Measurements from ENCODE around the gene ARHGAP30. TPM values are rescaled to one million over a fixed set of nuclear protein-coding genes. Genes with fewer than 3 reads are reported as not detected.
"Not testable (repeated sequence)": the region's sequence is repeated elsewhere in the genome, so short reads cannot be mapped to it uniquely, and the experiment has no call there.

ARHGAP30 gene
- total RNA-seq, 1 donor from 2014 or later, result not detected

DNA sequence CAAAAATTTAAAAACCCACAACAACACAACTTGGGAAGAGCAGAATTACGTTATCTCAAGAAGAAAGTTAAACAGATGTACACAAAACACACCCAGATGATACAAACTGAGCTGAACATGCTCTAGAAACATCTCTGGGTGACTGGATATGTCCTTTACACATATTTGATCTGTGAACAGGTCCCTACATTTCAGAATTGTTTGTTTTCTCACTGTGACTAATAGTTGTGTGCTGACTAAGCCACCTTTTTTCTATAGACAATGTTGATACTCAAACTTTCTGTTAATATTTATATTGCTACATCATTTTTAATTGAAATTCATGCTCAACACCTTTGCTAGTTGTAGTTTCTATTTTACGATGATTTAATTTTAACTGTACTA is 47.7 kb downstream of the ARHGAP30 start:
- H3K4me3 Mint-ChIP-seq (ENCODE audit: unreplicated experiment), result peak overlapping the region; percentile 89
- H3K27ac Mint-ChIP-seq (ENCODE audit: unreplicated experiment), result no peak overlapping the region
- H3K36me3 Mint-ChIP-seq (ENCODE audit: unreplicated experiment), result peaks cover 2% of the 10 kb centered on the region
- no peak for TF ChIP-seq CTCF (IDR thresholded peaks at IDR 0.05; ENCODE audit: partially characterized antibody, unreplicated experiment)
- H3K4me1 Mint-ChIP-seq (ENCODE audit: low read depth, unreplicated experiment), result peaks cover 3% of the 10 kb centered on the region
- no peak for DNase-seq
- no peaks in the 10 kb centered on the region for H3K27me3 Mint-ChIP-seq (ENCODE audit: unreplicated experiment)
- H3K9me3 Mint-ChIP-seq (ENCODE audit: unreplicated experiment), result peaks cover 1% of the 10 kb centered on the region

DNA sequence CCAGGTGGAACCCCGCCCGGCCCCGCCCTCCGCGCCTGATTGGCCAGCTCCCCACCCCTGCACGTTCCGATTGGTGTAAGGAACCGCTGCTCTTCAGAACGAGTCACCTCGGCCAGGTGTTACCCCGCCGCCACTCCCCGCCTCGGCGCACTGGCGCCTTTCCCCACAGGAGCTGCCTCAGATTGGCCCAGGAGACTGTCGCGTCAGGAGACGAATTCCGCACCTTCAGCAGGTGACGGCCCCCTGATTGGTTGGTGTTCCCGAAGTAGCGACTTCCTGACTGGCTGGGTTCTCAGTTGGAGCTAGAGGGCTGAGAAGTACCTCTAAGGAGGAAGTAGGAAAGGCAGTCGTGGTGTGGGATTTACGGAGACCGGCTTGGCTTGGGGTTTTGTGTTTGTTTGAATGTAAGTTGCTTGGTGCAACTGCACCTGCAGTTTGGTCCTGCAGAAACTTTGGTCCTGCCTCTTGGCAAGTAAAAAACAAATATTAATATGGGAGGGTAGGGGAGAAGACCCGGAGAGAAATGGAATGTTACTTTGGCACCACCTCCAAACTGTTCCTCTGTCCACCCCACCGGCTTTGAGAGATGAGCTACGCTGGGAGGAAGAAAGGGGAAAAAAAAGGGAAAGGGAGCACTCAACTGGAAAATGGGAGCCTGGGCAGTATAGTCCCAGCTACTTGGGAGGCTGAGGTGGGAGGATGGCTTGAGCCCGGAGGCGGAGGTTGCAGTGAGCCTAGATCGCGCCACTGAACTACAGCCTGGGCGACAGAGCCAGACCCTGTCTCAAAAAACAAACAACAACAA is 48.3 kb downstream of the ARHGAP30 start:
- DNase-seq, result peak; percentile 79
- Mint-ChIP-seq H3K4me1 (ENCODE audit: low read depth, unreplicated experiment) (peaks cover 5% of the 10 kb centered on the region), H3K9me3 (ENCODE audit: unreplicated experiment) (peaks cover 1% of the 10 kb centered on the region), H3K27me3 (ENCODE audit: unreplicated experiment) (no peaks in the 10 kb centered on the region), H3K4me3 (ENCODE audit: unreplicated experiment) (peak overlapping the region; percentile 89), H3K27ac (ENCODE audit: unreplicated experiment) (peak overlapping the region; percentile 56), H3K36me3 (ENCODE audit: unreplicated experiment) (no peaks in the 10 kb centered on the region)
- no peak for TF ChIP-seq CTCF (IDR thresholded peaks at IDR 0.05; ENCODE audit: partially characterized antibody, unreplicated experiment)

DNA sequence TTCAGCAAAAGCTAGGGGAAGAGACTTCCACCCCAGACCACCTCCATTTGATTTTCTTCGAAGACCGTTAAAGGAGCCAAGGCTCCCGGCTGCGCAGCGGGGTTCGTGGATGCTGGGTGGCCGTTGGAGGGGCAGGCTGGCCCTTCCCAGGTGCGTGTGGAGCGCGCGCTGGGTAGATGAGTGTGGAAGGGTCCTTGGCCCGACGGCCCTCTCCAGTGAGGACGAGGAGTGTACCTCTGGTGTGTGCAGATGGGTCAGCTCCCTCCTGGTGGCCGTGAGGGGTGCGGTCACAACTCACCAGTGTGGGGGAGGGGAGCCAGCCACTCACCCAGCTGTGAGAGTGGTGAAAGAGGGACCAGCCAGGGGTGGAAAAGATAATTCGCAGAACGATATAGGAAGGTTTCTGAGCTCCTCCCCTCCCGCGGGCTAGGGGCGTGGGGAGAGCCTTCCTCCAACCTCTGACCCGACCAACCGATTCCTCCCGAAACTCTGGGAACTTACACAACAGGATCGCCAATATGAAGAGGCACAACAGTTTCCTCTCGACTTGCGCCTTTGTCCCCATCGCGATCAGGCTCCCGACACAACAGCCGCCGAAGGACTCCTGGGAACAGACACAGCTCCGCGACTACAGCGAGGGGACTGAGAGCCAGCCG is 49.1 kb downstream of the ARHGAP30 start, which contains the start of gene F11R:
Gene F11R, minus strand, starts transcription at position 644 of the 656 bp plus-strand sequence. Its CDS starts 79 bp downstream, at position 565.
- H3K27me3 Mint-ChIP-seq (ENCODE audit: unreplicated experiment), result no peaks in the 10 kb centered on the region
- peak within 1 kb of the TSS; percentile 82 for H3K27ac Mint-ChIP-seq (ENCODE audit: unreplicated experiment)

GRCh38 chr1:161019751-161020495 is 49.8 kb downstream of the ARHGAP30 start:
- Mint-ChIP-seq H3K4me3 (ENCODE audit: unreplicated experiment) (peak overlapping the region; percentile 89), H3K4me1 (ENCODE audit: low read depth, unreplicated experiment) (peaks cover 5% of the 10 kb centered on the region), H3K27ac (ENCODE audit: unreplicated experiment) (peak overlapping the region; percentile 82), H3K36me3 (ENCODE audit: unreplicated experiment) (no peaks in the 10 kb centered on the region), H3K27me3 (ENCODE audit: unreplicated experiment) (no peaks in the 10 kb centered on the region), H3K9me3 (ENCODE audit: unreplicated experiment) (peaks cover 1% of the 10 kb centered on the region)
- DNase-seq, result no peak
- no peak for TF ChIP-seq CTCF (IDR thresholded peaks at IDR 0.05; ENCODE audit: partially characterized antibody, unreplicated experiment)

More for the DNA sequence above, 49.1 kb downstream of the ARHGAP30 start, which contains the start of gene F11R:
- peak; percentile 53 for TF ChIP-seq CTCF (IDR thresholded peaks at IDR 0.05; ENCODE audit: partially characterized antibody, unreplicated experiment)
- Mint-ChIP-seq H3K9me3 (ENCODE audit: unreplicated experiment) (peaks cover 1% of the 10 kb centered on the region), H3K4me1 (ENCODE audit: low read depth, unreplicated experiment) (peaks cover 5% of the 10 kb centered on the region), H3K36me3 (ENCODE audit: unreplicated experiment) (no peaks in the 10 kb centered on the region), H3K4me3 (ENCODE audit: unreplicated experiment) (peak within 1 kb of the TSS; percentile 89)
- peak; percentile 68 for DNase-seq

DNA sequence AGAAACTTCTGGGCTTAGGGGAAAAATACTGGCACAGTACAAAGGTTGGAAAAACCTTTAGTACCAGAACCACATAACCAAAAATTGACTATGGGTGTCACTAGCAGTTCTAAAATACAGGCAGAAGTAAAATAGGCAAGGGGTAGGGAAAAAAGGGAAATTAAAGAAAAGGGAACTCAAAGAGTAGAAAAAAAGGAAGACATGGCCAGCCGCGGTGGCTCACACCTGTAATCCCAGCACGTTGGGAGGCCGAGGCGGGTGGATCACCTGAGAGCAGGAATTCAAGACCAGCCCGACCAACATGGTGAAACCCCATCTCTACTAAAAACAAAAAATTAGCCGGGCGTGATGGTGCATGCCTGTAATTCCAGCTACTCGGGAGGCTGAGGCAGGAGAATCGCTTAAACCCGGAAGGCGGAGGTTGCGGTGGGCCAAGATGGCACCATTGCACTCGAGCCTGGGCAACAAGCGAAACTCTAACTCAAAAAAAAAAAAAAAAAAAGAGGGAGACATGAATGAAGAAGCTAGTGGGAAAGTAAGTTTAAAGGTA is 50.5 kb downstream of the ARHGAP30 start:
- not testable (repeated sequence) for DNase-seq; H3K4me1 Mint-ChIP-seq (ENCODE audit: low read depth, unreplicated experiment); H3K9me3 Mint-ChIP-seq (ENCODE audit: unreplicated experiment); H3K27me3 Mint-ChIP-seq (ENCODE audit: unreplicated experiment); H3K27ac Mint-ChIP-seq (ENCODE audit: unreplicated experiment); H3K36me3 Mint-ChIP-seq (ENCODE audit: unreplicated experiment)
- H3K4me3 Mint-ChIP-seq (ENCODE audit: unreplicated experiment), result peak overlapping the region; percentile 62

Measured in glutamatergic neuron (in vitro differentiated cells).